Astrocyte of the cerebellum (primary cell): ENCODE data around the gene GSX1.

ENCODE experiments used
- DNase-seq: peaks from one replicate; pipeline ENCODE4 v3.0.0-alpha.2; 2011; ENCODE audit warnings: low read depth
- H3K4me3 ChIP-seq: 2 replicates; pipeline ENCODE4 v1.5.1; 2011; ENCODE audit warnings: mild to moderate bottlenecking, low read depth, low read length, moderate library complexity
- CTCF ChIP-seq: IDR thresholded peaks from 2 replicates; pipeline ENCODE4 v1.5.1; 2012; ENCODE audit warnings: low read length, low read depth, moderate library complexity, mild to moderate bottlenecking; ENCODE audit errors: missing control alignments
- in situ Hi-C: cut with HindIII; loops from 2 replicates; pipeline ENCODE4 v1.10.0; 2017; ENCODE audit warnings: low sequenced_read_pairs

GSX1 gene

GRCh38 chr13:27794368-27794691 lies 2.0 kb downstream of the GSX1 start:
- TF ChIP-seq CTCF, result no peak
- in situ Hi-C loops, result no loop called here
- H3K4me3 ChIP-seq, result no peak overlapping the region
- DNase-seq, result no peak

- DNase-seq, result no peak
- in situ Hi-C loops, result no loop called here
- TF ChIP-seq CTCF, result no peak
- no peak overlapping the region for H3K4me3 ChIP-seq
Measured at GRCh38 chr13:27794921-27795717, 2.8 kb downstream of the GSX1 start.

- in situ Hi-C loops, result no loop called here
- no peak for TF ChIP-seq CTCF
Measured at GRCh38 chr13:27795718-27796019, 3.4 kb downstream of the GSX1 start.

GRCh38 chr13:27796544-27797227 lies 4.4 kb downstream of the GSX1 start:
- in situ Hi-C loops, result no loop called here
- H3K4me3 ChIP-seq, result no peak overlapping the region
- no peak for DNase-seq
- TF ChIP-seq CTCF, result no peak

More at GRCh38 chr13:27795718-27796019, 3.4 kb downstream of the GSX1 start:
- no peak overlapping the region for H3K4me3 ChIP-seq
- DNase-seq, result no peak

- H3K4me3 ChIP-seq, result no peak overlapping the region
- DNase-seq, result no peak
- in situ Hi-C loops, result no loop called here
- TF ChIP-seq CTCF, result no peak
Measured at GRCh38 chr13:27797228-27797624, 4.9 kb downstream of the GSX1 start.

GRCh38 chr13:27806744-27807387 lies 14.6 kb downstream of the GSX1 start:
- DNase-seq, result no peak
- no peak overlapping the region for H3K4me3 ChIP-seq
- TF ChIP-seq CTCF, result no peak
- in situ Hi-C loops, result no loop called here
